Calu3 (cell line): ENCODE data around the gene SMARCA2. TPM values are rescaled to one million over a fixed set of nuclear protein-coding genes. Genes with fewer than 3 reads are reported as not detected.

Experiments used
- BruUV-seq: library from RNA; stranded (reverse); fragments of 400-500 nt; replicated peaks from 2 replicates; lab custom pipeline; 2021; lab: Mats Ljungman, UMichigan
- CTCF ChIA-PET: fragments of 300-600 bp; sonication (Branson Sonifier 250); formaldehyde crosslinking; loops from one replicate; lab custom pipeline; 2022; ENCODE audit warnings: antibody characterized with exemption; lab: Charles Lee
- DNase-seq: peaks from one replicate; pipeline ENCODE4 v3.0.0; 2022
- H3K27ac Mint-ChIP-seq: one replicate; pipeline ENCODE4 v1.8.0; 2022; ENCODE audit warnings: mixed read lengths; ENCODE audit not compliant: unreplicated experiment
- H3K27me3 Mint-ChIP-seq: one replicate; pipeline ENCODE4 v1.8.0; 2022; ENCODE audit warnings: mixed read lengths; ENCODE audit not compliant: unreplicated experiment
- H3K36me3 Mint-ChIP-seq: one replicate; pipeline ENCODE4 v1.8.0; 2022; ENCODE audit warnings: mild to moderate bottlenecking, moderate library complexity, mixed read lengths; ENCODE audit not compliant: insufficient read depth, unreplicated experiment
- H3K4me1 Mint-ChIP-seq: one replicate; pipeline ENCODE4 v1.8.0; 2022; ENCODE audit warnings: mild to moderate bottlenecking, low read depth, mixed read lengths; ENCODE audit not compliant: unreplicated experiment
- H3K4me3 Mint-ChIP-seq: one replicate; pipeline ENCODE4 v1.8.0; 2022; ENCODE audit warnings: mild to moderate bottlenecking, low read depth, moderate library complexity, mixed read lengths; ENCODE audit not compliant: unreplicated experiment
- H3K9me3 Mint-ChIP-seq: one replicate; pipeline ENCODE4 v1.8.0; 2022; ENCODE audit warnings: low read depth, mixed read lengths; ENCODE audit not compliant: unreplicated experiment
- CTCF ChIP-seq: fragments of 200-600 bp; IDR thresholded peaks from one replicate; pipeline ENCODE4 v1.8.0; 2022; ENCODE audit warnings: antibody characterized with exemption; ENCODE audit not compliant: unreplicated experiment
- intact Hi-C: fragments of 100-400 bp; cut with micrococcal nuclease; formaldehyde crosslinking; loops from one replicate; pipeline ENCODE4 v1.10.0; 2022; ENCODE audit not compliant: unreplicated experiment
- total RNA-seq: library from RNA; stranded (reverse); gene quantifications from 2 replicates; pipeline ENCODE4 v1.2.3, GENCODE V29; 2022

The SMARCA2 gene
- total RNA-seq, 1 experiment from 2014 or later: 47.4 TPM

GRCh38 chr9:2126331-2126803 is 111.2 kb downstream of the SMARCA2 start:
- Mint-ChIP-seq H3K27me3 (no peaks in the 10 kb centered on the region), H3K4me1 (no peaks in the 10 kb centered on the region), H3K36me3 (peaks cover 4% of the 10 kb centered on the region), H3K27ac (no peak overlapping the region), H3K4me3 (no peak overlapping the region), H3K9me3 (no peaks in the 10 kb centered on the region)
- no peak for DNase-seq
- no TSS peak for BruUV-seq
- intact Hi-C loops: loop anchor here (10.0 kb wide), 1 partner anchor 708 kb away; no protein-coding TSS in a partner anchor
- TF ChIP-seq CTCF: no peak
- CTCF ChIA-PET: no interaction called here

GRCh38 chr9:2127486-2127885 is 112.3 kb downstream of the SMARCA2 start:
- CTCF ChIA-PET: no interaction called here

GRCh38 chr9:2128141-2128540 is 113.0 kb downstream of the SMARCA2 start:
- no peaks in the 10 kb centered on the region for H3K27me3 Mint-ChIP-seq
- CTCF ChIA-PET: interaction anchor here (1.1 kb wide), 1 partner anchor 51 kb away, joined by 3 read pairs; no protein-coding TSS in a partner anchor
- BruUV-seq: no TSS peak
- intact Hi-C loops: loop anchor here (10.0 kb wide), 1 partner anchor 707 kb away; no protein-coding TSS in a partner anchor
- peaks cover 4% of the 10 kb centered on the region for H3K36me3 Mint-ChIP-seq
- no peak overlapping the region for H3K4me3 Mint-ChIP-seq
- no peak for DNase-seq
- no peaks in the 10 kb centered on the region for H3K4me1 Mint-ChIP-seq
- H3K27ac Mint-ChIP-seq: no peak overlapping the region
- no peaks in the 10 kb centered on the region for H3K9me3 Mint-ChIP-seq
- no peak for TF ChIP-seq CTCF

More at GRCh38 chr9:2127486-2127885, 112.3 kb downstream of the SMARCA2 start:
- no peak for TF ChIP-seq CTCF
- H3K9me3 Mint-ChIP-seq: no peaks in the 10 kb centered on the region
- H3K27me3 Mint-ChIP-seq: no peaks in the 10 kb centered on the region
- BruUV-seq: no TSS peak
- H3K4me3 Mint-ChIP-seq: no peak overlapping the region
- peaks cover 4% of the 10 kb centered on the region for H3K36me3 Mint-ChIP-seq
- H3K4me1 Mint-ChIP-seq: no peaks in the 10 kb centered on the region
- no peak overlapping the region for H3K27ac Mint-ChIP-seq
- intact Hi-C loops: loop anchor here (10.0 kb wide), 1 partner anchor 707 kb away; no protein-coding TSS in a partner anchor
- no peak for DNase-seq

- intact Hi-C loops: loop anchor here (10.0 kb wide), 1 partner anchor 706 kb away; no protein-coding TSS in a partner anchor
- CTCF ChIA-PET: interaction anchor here (1.1 kb wide), 1 partner anchor 50 kb away, joined by 3 read pairs; no protein-coding TSS in a partner anchor
Measured at GRCh38 chr9:2128618-2129017, 113.5 kb downstream of the SMARCA2 start.

More at GRCh38 chr9:2128618-2129017, 113.5 kb downstream of the SMARCA2 start:
- H3K4me1 Mint-ChIP-seq: no peaks in the 10 kb centered on the region
- H3K27ac Mint-ChIP-seq: no peak overlapping the region
- no peak overlapping the region for H3K4me3 Mint-ChIP-seq
- no peaks in the 10 kb centered on the region for H3K27me3 Mint-ChIP-seq
- DNase-seq: no peak
- H3K36me3 Mint-ChIP-seq: peaks cover 4% of the 10 kb centered on the region
- BruUV-seq: no TSS peak
- H3K9me3 Mint-ChIP-seq: no peaks in the 10 kb centered on the region
- no peak for TF ChIP-seq CTCF
